Measurements from ENCODE around the gene TMEM119.
A peak's percentile ranks its signal among the peaks of the same experiment; 100 is the strongest.

Gene TMEM119

DNA sequence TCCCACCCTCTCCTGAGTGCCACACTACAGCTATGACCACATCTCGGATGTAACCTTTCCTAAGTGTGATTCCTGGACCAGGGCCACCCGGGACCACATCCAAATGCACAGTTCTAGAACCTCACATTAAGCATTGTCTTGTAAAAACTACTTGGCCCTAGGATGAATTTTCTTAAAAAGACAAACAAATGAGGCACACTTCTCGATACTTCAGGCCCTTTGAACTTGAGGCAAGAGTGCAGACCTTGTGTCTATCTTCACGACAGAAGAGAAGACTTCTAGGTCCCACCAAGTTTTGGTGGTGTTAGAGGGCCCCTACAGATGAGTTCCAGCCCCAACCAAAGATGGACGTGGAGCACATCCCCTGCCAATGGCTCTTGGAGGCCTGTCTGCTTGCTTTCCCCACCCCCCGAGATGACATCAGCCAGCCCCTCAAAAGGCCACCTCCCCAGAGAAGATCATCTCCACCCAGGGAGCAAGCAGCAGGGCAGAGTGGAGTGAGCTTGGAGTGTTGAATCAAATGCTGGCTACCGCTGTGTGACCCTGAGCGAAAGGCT is 26.2 kb downstream of the TMEM119 start:
- Histone ChIP-seq H3K9me3 (no peaks in the 10 kb centered on the region), H3K27me3 (no peaks in the 10 kb centered on the region), H3K4me3 (ENCODE audit: low read depth, low read length) (no peak overlapping the region), H3K36me3 (peaks cover 30% of the 10 kb centered on the region), H3K4me1 (peaks cover 11% of the 10 kb centered on the region)
- TF ChIP-seq, protein P1, sequence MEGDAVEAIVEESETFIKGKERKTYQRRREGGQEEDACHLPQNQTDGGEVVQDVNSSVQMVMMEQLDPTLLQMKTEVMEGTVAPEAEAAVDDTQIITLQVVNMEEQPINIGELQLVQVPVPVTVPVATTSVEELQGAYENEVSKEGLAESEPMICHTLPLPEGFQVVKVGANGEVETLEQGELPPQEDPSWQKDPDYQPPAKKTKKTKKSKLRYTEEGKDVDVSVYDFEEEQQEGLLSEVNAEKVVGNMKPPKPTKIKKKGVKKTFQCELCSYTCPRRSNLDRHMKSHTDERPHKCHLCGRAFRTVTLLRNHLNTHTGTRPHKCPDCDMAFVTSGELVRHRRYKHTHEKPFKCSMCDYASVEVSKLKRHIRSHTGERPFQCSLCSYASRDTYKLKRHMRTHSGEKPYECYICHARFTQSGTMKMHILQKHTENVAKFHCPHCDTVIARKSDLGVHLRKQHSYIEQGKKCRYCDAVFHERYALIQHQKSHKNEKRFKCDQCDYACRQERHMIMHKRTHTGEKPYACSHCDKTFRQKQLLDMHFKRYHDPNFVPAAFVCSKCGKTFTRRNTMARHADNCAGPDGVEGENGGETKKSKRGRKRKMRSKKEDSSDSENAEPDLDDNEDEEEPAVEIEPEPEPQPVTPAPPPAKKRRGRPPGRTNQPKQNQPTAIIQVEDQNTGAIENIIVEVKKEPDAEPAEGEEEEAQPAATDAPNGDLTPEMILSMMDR (IDR thresholded peaks at IDR 0.05; ENCODE audit: low read depth, low read length), result no peak
- no peak for DNase-seq

DNA sequence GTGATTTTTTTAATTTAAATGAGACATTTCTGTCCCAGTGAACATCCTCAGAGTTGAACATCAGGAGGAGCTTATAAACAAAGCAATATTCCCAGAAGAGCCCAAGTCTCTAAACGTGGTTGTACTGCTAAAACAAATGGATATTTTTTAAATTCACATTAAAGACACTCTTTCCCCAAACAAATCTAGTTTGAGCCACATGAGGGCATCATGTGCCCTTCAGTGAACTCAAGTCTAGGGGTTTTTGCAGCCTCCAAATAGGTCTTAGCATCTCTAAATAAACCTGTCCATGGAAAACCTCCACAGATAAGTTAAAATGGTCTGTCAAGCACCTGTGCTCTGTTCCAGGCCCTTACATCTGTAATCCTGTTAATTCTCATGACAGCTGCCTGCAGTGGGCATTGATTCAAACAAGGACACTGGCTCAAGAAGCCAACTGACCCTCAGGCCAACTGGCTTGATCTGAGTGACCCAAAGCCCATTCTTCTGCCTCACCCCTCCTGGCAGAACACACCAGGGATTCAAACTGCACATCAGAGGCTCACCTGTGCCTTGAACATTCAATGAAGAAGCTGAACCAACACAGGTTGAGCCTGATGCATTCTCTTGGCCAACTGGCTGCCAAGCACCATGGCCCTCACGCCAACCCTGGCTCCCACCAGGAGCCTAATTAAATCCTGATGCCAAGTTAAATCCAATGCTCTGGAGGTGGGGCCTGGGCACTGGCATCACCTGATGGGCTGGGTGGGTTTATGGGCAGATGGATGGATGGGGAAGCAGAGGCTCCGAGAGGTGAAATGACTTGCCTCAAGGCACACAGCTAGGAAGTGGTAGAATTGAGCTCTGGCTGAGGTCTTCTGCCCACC is 26.9 kb downstream of the TMEM119 start:
- Histone ChIP-seq H3K27me3 (no peaks in the 10 kb centered on the region), H3K4me1 (peaks cover 18% of the 10 kb centered on the region), H3K4me3 (ENCODE audit: low read depth, low read length) (no peak overlapping the region), H3K9me3 (no peaks in the 10 kb centered on the region), H3K36me3 (peaks cover 35% of the 10 kb centered on the region)
- DNase-seq, result no peak
- TF ChIP-seq, protein P1 (IDR thresholded peaks at IDR 0.05; ENCODE audit: low read depth, low read length), result peak; percentile 47

DNA sequence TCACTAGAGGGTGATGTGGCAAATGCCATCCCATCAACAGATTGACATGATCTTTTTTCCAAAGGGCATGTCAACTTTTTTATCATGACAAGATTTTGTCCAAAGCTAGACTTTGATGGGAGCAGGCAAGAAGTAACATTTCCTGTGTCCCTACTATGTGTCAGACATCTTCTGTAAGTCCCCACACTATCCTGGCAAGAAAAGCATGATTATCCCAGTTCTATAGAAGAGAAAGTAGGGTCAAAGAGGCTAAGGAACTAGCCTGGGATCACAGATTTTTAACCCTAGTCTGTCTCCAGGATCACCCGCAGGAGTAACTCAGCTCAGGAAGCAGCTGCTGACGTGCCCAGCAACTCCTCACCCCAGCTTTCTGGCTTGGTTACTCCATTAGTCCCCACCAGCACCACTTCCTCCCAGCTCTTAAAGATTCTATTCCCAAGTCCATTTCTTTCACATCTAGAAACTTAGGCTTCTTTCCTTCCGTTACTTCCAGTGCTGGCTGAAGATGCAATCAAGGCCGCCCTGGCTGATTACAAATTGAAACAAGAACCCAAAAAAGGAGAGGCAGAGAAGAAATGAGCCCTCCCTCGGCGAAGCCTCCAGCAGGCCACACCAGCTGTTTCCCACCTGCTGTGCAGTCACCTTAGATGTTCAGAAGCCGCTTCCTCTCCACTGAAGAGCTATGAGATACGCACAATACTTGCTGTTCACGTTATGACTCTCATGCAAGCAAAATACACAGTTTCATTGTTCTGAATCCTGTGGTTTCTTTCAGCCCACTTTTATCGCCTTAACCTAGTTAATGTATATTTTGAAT is 29.3 kb downstream of the TMEM119 start:
- H3K4me1 ChIP-seq, result peaks cover 41% of the 10 kb centered on the region
- TF ChIP-seq, protein P1 (IDR thresholded peaks at IDR 0.05; ENCODE audit: low read depth, low read length), result no peak
- DNase-seq, result no peak
- H3K27me3 ChIP-seq, result no peaks in the 10 kb centered on the region
- H3K4me3 ChIP-seq (ENCODE audit: low read depth, low read length), result no peak overlapping the region
- H3K36me3 ChIP-seq, result peaks cover 44% of the 10 kb centered on the region
- H3K9me3 ChIP-seq, result no peaks in the 10 kb centered on the region

DNA sequence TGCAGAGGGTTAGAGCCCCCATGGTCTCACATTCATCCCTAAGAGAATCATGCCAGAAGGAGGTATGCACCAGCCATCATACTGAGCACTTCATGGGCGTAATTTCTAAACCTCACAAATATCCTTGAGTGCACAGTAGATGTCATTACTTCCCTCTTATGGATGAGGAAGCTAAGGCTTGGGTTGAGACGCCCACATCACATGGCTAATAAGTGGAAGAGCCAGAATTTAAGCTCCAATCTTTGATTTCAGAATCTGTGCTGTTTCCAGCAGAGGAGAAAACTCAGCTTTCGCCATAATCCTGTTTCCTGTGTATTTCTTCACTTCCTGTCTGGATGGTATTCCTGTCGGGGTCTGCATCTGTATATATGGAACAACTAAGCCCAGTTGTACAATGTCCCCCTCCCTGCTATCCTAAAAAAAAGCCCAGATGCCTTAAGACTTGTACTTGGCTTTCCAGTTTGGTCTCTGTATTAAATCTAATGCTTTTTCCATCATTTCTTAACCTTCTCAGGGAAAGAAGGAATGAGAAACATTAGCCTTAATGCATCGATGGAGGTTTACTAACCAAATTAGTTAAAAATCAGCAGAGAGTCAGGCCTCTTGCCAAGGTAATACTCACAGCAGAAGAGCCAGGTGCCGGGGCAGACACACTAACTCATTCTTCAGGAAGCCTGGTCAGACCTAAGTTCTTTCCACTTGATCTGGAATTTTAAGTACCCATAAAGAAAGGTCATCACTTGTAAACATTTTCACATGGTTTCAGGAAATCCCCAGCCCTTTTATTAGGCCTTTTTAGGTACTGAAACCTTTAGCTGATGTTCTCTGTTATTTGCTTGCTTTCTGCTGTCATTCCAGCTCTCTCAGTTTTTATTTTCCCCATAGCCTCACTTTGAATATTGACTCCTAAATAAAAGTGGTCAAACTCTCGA is 30.2 kb downstream of the TMEM119 start:
- Histone ChIP-seq H3K36me3 (peaks cover 47% of the 10 kb centered on the region), H3K4me3 (ENCODE audit: low read depth, low read length) (no peak overlapping the region), H3K9me3 (no peaks in the 10 kb centered on the region), H3K27me3 (no peaks in the 10 kb centered on the region), H3K4me1 (peaks cover 41% of the 10 kb centered on the region)
- TF ChIP-seq, protein P1 (IDR thresholded peaks at IDR 0.05; ENCODE audit: low read depth, low read length), result no peak
- no peak for DNase-seq

DNA sequence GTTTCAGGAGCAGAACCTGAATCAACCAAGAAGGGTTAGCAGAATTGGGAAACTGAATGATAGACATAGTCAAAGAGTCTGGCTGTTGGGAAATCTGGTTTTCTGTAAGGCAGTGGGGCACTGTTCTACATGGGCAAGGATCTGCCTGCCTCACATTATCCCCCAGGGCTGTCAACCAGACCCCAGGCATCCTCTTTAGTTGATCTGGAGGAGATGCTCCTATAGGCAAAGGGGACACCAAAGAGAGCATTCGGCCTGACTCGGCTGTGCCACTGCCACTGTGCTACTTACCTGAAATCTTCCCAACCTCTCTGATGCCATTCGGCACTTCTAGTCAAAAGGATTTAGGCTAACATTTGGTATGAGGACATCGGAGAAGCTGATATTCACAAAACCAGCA is 31.4 kb downstream of the TMEM119 start:
- Histone ChIP-seq H3K27me3 (no peaks in the 10 kb centered on the region), H3K36me3 (peaks cover 48% of the 10 kb centered on the region), H3K4me3 (ENCODE audit: low read depth, low read length) (no peak overlapping the region; the same call in 1 of the 2 replicates), H3K9me3 (no peaks in the 10 kb centered on the region), H3K4me1 (peaks cover 41% of the 10 kb centered on the region)
- TF ChIP-seq, protein P1 (IDR thresholded peaks at IDR 0.05; ENCODE audit: low read depth, low read length), result no peak
- no peak for DNase-seq

Measured in BE2C (cell line).